ENCODE measurements around the gene SLC35B3. TPM values are rescaled to one million over a fixed set of nuclear protein-coding genes. Genes with fewer than 3 reads are reported as not detected.

The SLC35B3 gene
- total RNA-seq, 4 donors from 2014 or later: 2.4 to 34.7 (median 19.6) TPM

DNA sequence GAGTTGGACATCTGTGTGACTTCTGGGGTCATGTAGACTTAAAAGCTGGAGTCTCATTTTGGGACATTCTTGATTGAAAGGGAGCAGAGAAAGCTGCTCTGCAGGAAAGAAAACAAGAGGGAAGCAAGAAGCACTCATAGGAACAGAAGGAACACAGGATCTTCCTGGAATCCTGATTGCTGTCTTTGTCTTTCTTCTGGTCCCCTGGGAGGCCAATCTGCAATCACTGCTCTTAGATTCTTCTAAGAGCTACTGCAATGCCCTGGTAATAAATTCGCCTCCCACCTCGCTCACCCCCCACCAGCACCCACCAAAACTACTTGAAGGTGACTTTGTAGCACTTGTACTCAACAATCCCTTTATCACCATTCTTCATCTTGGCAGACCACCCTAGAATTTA lies 51.8 kb downstream of the SLC35B3 start:
- Histone ChIP-seq H3K27me3 (no peaks in the 10 kb centered on the region), H3K4me3 (no peak overlapping the region), H3K4me1 (no peaks in the 10 kb centered on the region), H3K36me3 (no peaks in the 10 kb centered on the region), H3K9me3 (no peaks in the 10 kb centered on the region), H3K27ac (no peak overlapping the region)
- TF ChIP-seq CTCF (IDR thresholded peaks at IDR 0.05) (no peak), EP300 (IDR thresholded peaks at IDR 0.05; ENCODE audit: low read depth) (no peak), POLR2AphosphoS5 (IDR thresholded peaks at IDR 0.05) (no peak), POLR2A (IDR thresholded peaks at IDR 0.05) (no peak)
- no peak for DNase-seq
- 72 to 100% methylated on average over 1 to 2 of the region's 2 CpGs for WGBS, 2 donors (ENCODE audit: low coverage in 1 of 2)
- in situ Hi-C loops (cut with MboI; ENCODE audit: low pct_ligation_motif_present in 1 of 4, low pct_unique_long_range_greater_than_20kb in 1 of 4, low sequenced_read_pairs in 3 of 4): no loop called here
- intact Hi-C loops (cut with DNase I; ENCODE audit: low total_unique reads): no loop called here

DNA sequence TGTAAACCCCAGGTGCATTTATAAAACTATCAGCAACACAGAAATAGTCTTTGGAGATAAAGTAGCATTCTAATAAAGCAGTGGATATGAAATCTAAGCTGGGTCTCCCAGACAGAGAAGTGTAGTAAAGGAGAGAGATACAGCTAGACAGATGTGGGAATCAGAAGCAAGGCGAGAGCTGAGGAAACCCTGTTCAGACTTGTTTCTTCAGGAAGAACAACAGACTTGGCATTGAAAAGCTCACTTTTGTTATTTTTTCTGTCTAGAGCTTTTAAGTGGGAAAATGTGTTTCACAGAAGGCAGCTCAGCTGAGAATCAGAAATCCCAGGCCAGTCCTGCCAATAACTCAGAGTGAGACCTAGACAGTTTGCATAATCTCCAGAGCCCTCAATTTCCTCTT lies 52.9 kb downstream of the SLC35B3 start:
- in situ Hi-C loops (cut with MboI; ENCODE audit: low pct_ligation_motif_present in 1 of 4, low pct_unique_long_range_greater_than_20kb in 1 of 4, low sequenced_read_pairs in 3 of 4) (no loop called here), intact Hi-C loops (cut with DNase I; ENCODE audit: low total_unique reads) (no loop called here)
- Histone ChIP-seq H3K4me3 (no peak overlapping the region), H3K9me3 (no peaks in the 10 kb centered on the region), H3K27me3 (no peaks in the 10 kb centered on the region), H3K4me1 (no peaks in the 10 kb centered on the region), H3K27ac (no peak overlapping the region), H3K36me3 (no peaks in the 10 kb centered on the region)
- TF ChIP-seq CTCF (IDR thresholded peaks at IDR 0.05) (no peak), POLR2AphosphoS5 (IDR thresholded peaks at IDR 0.05) (no peak), EP300 (IDR thresholded peaks at IDR 0.05; ENCODE audit: low read depth) (no peak), POLR2A (IDR thresholded peaks at IDR 0.05) (no peak)
- DNase-seq: no peak
- 60 to 88% methylated on average over 1 of the region's 1 CpG for WGBS, 2 donors (ENCODE audit: low coverage in 1 of 2)

- Histone ChIP-seq H3K9me3 (no peaks in the 10 kb centered on the region), H3K4me3 (no peak overlapping the region), H3K4me1 (peaks cover 0 to 3% (median 0%) of the 10 kb centered on the region in 4 donors), H3K27ac (no peak overlapping the region), H3K27me3 (no peaks in the 10 kb centered on the region), H3K36me3 (no peaks in the 10 kb centered on the region)
- no peak for TF ChIP-seq POLR2A (IDR thresholded peaks at IDR 0.05)
- TF ChIP-seq EP300 (IDR thresholded peaks at IDR 0.05; ENCODE audit: low read depth): no peak
- TF ChIP-seq CTCF (IDR thresholded peaks at IDR 0.05): no peak
- no peak for TF ChIP-seq POLR2AphosphoS5 (IDR thresholded peaks at IDR 0.05)
- peak; percentile 19 for DNase-seq
- WGBS, 2 donors (ENCODE audit: low coverage in 1 of 2): 24 to 61% methylated on average over 3 to 4 of the region's 4 CpGs
- in situ Hi-C loops (cut with MboI; ENCODE audit: low pct_ligation_motif_present in 1 of 4, low pct_unique_long_range_greater_than_20kb in 1 of 4, low sequenced_read_pairs in 3 of 4) (no loop called here), intact Hi-C loops (cut with DNase I; ENCODE audit: low total_unique reads) (no loop called here)
Measured at GRCh38 chr6:8375916-8376315, 59.4 kb downstream of the SLC35B3 start.

All from transverse colon (tissue), 4 donors.